ENCODE results near the gene DST. TPM values are rescaled to one million over a fixed set of nuclear protein-coding genes. Genes with fewer than 3 reads are reported as not detected.

DST gene
- total RNA-seq, 1 donor from 2014 or later = 188 TPM

DNA sequence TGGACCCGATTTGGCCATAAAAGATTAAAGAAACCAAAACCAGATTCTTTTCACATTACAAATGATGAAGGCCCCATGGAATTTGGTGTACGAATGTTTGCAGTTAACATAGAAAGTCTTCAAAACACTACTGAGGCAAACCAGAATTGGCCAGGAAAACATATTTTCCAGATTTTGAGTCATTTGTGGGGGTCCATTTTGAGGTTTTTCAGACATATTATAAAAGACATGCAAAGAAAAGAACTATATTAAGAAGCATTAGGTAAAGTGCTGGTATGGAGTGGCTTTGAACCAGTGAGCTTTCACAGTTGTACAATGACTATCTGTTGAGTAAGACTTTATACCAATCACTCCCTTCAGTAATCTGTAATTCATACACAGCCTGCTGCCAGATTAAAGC lies 226.4 kb downstream of the DST start:
- DNase-seq (ENCODE audit: low spot score in 2 of 2) = no peak

DNA sequence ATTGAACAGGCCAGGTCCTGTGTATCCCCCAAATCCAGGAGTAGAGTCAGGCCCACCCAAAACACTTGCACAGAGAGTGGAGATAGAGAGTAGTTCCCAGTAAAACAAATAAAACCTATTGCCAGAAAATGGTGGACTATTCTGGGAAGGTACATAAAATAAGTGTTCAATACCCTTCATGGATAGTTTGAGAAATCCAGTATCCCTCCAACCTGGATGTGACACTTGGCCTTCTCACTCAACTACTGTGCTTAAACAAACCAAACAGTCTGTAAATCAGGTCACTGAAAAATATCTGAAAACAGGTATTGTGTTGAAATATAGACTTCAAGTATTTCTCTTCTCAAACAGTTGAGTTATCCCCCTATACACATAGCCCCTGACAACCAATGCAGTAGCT lies 233.7 kb downstream of the DST start:
- FAIRE-seq = no peak
- no peak for DNase-seq (ENCODE audit: low spot score in 2 of 2)

More for the DNA sequence above, 226.4 kb downstream of the DST start:
- no peak for FAIRE-seq
